ENCODE results near the gene MROH2B. TPM values are rescaled to one million over a fixed set of nuclear protein-coding genes. Genes with fewer than 3 reads are reported as not detected.

MROH2B gene
- not detected in 5 replicates for total RNA-seq (2022; extraction: Qiagen RNA extraction)

DNA sequence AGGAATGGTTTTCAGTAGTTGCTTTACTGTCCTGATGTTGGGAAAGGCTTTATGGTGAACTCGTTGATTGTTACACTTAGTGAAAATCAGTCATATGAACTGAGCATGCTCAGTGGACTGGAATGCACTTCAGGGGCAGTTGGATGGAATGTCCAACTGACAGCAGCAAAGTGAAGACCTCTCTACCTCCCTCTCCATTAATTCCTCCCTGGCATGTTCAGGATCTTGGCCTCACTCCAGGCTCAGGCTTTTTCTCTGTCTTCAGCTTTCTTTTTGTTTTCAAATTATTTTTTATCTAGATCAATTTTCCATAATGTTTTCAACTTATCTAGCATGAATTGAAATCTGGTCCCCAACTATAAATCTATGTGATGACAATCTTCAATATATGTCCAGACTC lies at the start of gene MROH2B:
MROH2B (minus strand) TSS at position 101 of the 400 bp plus-strand sequence. CDS start 490 bp downstream, outside the sequence.

Other genes starting within 250 kb of the MROH2B start
- gene RPL37, start 236.1 kb downstream of the MROH2B start, total RNA-seq (2022; extraction: Qiagen RNA extraction) = 2,645 to 3,238 TPM (median 2,796 TPM) in 5 replicates
- 2.6 to 3.5 TPM (median 3.1 TPM) in 5 replicates for gene CARD6, start 230.0 kb downstream of the MROH2B start, total RNA-seq (2022; extraction: Qiagen RNA extraction)
- gene C7, start 161.8 kb downstream of the MROH2B start, total RNA-seq (2022; extraction: Qiagen RNA extraction) = not detected in 5 replicates
- gene C6, start 142.2 kb upstream of the MROH2B start, total RNA-seq (2022; extraction: Qiagen RNA extraction) = not detected in 5 replicates